Measurements from ENCODE around the gene TMEM120B.
"Not testable (repeated sequence)": the region's sequence is repeated elsewhere in the genome, so short reads cannot be mapped to it uniquely, and the experiment has no call there.

TMEM120B gene

DNA sequence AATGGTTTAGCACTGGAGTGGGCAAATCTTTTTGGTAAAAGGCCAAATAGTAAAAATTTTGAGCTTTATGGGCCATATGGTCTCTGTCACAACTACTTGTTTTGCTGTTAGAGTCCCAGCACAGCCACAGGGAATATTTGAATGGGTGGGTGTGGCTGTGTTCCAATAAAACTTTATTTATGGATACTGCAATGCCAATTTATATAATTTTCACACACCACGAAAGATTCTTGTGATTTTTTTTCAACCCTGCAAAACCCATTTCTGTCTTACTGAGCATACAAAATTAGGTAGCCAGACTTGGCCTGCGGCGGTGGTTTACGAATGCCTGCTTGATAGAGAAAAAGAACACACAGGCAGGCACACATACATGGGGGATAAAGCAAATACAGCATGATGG is 28.3 kb downstream of the TMEM120B start:
- in situ Hi-C loops (cut with MboI; ENCODE audit: low sequenced_read_pairs): no loop called here

DNA sequence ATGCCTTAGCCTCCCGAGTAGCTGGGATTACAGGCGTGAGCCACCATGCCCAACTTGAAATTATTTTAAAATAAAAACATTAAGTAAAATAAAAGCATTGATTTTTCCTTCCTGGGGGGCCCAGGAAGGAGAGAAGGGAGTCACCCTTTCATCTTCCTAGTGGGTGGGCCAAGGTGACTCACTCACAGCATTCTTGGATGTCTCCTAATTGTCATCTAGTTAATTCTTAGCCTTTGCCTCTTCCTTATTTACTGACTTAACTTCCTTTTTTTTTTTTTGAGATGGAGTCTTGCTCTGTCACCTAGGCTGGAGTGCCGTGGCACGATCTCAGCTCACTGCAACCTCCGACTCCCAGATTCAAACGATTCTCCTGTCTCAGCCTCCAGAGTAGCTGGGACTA is 29.2 kb downstream of the TMEM120B start:
- in situ Hi-C loops (cut with MboI; ENCODE audit: low sequenced_read_pairs): no loop called here

DNA sequence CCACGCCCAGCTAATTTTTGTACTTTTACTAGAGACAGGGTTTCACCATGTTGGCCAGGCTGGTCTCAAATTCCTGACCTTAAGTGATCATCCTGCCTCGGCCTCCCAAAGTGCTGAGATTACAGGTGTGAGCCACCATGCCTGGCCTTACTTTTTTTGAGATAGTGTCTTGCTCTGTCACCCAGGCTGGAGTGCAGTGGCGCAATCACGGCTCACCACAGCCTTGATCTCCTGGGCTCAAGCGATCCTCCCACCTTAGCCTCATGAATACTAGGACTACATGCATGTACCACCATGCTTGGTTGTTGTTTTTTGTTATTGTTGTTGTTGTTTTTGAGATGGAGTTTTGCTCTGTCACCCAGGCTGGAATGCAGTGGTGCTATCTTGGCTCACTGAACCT is 33.0 kb downstream of the TMEM120B start:
- in situ Hi-C loops (cut with MboI; ENCODE audit: low sequenced_read_pairs): not testable (repeated sequence)

DNA sequence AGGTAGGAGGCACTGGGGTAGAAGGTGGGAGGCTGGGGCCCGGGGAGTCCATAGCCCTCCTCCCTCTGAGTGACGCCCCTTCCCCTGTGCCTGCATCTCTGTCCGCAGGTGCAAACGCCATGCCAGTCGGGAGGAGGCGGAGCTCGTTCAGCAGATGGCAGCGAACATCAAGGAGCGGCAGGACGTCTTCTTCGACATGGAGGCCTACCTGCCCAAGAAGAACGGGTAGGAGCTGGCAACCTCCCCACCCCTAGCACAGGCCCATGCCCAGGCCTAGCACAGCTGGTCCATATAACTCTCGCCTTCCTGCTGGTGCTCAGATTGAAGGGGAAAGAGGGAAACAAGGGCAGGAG is 35.6 kb downstream of the TMEM120B start:
- in situ Hi-C loops (cut with MboI; ENCODE audit: low sequenced_read_pairs): no loop called here

DNA sequence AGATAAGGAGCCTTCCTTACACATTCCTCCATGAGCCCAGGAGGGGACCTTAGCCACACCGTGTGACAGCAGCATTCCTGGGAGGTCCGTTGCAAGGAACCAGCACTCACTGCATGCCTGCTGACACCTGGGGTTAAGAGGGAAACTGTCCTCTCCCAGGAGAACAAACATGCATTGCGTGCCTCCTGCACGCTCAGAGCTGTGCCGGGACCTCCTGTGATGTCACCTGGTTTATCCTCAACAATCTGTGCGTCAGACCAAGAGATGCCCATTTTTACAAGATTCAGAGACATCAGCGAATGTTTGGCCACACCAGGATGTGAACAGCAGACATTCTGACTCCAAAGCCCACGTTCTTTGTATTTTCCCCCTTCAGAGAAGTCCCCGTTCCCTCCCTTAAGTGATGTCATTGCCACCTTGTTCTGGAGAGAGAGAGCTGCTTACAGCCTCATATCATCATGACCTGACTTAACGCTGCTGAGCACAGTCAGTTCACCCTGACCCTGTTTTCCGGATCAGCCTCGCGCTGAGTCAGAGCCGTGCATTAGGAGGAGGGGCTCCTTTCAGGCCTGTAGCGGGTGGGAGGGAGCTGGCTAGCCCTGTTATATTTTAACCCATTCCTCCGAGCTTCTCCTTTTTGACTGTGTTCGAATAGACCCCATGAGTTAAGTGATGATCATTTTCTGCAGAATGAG is 36.2 kb downstream of the TMEM120B start:
- in situ Hi-C loops (cut with MboI; ENCODE audit: low sequenced_read_pairs): no loop called here

DNA sequence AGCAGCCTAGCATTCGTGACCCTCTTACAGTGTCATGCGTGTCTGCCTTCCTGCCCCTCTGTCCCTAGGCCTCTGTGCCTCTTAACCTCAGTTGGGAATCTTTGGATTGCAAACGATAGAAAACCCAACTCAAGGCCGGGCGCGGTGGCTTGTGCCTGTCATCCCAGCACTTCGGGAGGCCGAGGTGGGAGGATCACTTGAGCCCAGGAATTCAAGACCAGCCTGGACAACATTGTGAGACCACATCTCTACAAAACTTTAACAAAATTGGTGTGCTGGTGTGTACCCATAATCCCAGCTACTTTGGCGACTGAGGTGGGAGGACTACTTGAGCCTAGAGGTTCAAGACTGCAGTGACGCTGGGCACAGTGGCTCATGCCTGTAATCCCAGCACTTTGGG is 36.7 kb downstream of the TMEM120B start:
- in situ Hi-C loops (cut with MboI; ENCODE audit: low sequenced_read_pairs): no loop called here

DNA sequence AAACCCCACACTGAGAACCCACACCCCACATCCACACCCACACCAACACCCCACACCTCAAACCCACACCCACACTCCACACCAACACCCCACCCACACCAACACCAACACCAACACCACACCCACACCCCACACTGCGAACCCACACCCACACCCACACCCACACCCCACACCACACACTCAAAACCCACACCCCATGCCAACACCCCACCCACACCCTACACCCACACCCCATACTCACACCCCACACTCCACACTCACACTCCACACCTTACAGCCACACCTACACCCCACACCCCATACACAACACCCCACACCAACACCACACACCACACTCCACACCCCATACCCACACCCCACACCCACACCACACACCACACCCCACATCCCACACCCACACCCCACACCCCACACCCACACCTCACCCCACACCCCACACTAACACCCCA is 38.0 kb downstream of the TMEM120B start:
- in situ Hi-C loops (cut with MboI; ENCODE audit: low sequenced_read_pairs): no loop called here

DNA sequence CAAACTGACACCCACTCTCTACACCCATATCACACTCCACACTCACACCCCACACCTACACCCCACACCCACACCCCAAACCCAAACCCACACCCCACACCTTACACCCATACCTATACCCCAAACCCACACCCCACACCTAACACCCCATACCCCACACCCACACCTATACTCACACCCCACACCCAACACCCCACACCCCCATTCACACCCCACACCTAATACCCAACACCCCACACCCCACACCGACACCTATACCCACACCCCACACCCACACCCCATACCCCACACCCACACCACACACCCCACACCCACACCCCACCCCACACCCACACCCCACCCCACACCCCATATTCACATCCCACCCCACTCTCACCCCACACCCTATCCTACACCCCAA is 38.5 kb downstream of the TMEM120B start:
- in situ Hi-C loops (cut with MboI; ENCODE audit: low sequenced_read_pairs): no loop called here

DNA sequence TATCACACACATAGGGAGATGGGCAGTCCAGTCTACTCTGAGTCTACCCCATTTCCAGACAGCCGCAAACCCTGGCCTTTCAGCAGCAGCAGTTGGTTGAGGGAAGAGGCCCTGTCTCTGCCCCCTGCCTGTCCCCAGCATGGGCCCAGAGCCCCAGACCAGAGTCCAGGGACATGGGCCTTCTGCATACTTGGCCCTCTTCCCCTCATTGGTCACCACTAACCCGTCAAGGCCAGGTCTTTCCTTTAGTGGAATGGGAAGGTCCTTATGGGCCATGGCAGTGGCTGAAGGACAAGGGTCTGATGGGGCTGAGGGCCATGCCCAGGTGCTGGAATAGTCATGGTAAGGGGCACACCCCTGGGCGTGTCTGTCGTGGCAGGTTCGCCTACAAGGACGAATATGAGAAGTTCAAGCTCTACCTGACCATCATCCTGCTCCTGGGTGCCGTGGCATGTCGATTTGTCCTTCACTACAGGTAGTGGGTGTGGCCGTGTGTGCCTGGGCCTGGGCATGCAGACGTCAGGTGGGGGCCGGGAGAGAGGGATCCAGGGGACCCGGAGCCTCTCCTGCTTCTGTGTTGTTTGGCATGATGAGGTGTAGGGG is 39.3 kb downstream of the TMEM120B start:
- in situ Hi-C loops (cut with MboI; ENCODE audit: low sequenced_read_pairs): no loop called here

DNA sequence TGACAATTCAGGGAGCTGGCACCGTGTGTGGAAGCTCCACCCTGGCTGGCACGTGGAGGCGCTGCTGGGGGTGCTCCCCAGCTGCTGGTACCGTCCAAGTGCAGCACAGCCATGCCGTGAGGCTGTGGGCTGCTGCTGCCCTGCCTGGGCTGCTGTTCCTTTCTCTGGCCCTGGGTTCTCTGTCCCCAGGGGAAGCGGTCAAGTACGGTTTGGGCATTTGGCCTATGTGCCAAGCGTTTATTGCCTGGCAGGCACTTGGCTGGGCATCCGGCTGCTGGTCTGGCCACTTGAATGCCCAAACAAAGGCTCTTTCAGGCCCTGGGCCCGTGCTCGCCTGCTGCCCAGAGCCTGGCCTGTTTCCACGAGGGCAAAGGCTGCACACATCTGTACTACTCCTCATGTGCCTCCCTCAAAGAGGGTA is 41.3 kb downstream of the TMEM120B start:
- in situ Hi-C loops (cut with MboI; ENCODE audit: low sequenced_read_pairs): no loop called here

DNA sequence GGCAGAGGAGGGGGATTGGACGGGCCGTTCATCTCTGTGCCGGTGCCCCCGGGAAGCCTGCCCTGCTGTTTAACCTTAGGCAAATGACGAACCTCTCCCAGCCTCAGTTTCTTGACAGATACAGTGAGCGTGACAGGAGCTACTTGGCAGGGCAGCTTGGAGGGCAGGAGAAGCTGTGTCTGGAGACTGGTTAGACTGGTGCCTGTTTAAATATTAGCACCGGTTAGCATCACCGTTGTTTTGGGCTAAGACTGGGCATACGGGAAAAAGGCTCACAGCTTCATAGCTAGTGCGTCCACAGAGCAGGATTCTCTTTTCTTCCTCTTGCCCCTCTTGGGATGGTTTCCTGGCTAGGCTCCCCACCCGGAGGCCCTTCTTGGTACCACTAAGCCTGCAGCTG is 42.3 kb downstream of the TMEM120B start:
- in situ Hi-C loops (cut with MboI; ENCODE audit: low sequenced_read_pairs): no loop called here

DNA sequence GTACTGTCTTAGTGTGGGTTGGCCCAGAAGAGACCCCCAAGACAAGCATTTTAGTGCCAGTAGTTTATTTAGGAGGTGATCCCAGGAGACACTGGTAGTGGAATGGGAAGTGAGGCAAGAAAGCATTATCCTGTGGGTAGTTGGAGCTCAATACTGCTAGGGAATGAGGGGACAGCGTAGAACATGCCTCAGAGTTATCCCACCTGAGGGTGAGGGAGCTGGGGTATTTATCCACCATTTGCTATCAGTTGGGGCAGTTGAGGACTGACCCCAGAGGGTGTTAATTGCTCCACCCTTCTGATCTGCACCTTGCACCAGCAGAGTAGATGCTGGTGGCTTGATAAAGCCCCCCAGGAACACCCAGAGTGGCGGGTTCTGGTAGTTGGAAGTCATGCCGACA is 43.0 kb downstream of the TMEM120B start:
- in situ Hi-C loops (cut with MboI; ENCODE audit: low sequenced_read_pairs): no loop called here

DNA sequence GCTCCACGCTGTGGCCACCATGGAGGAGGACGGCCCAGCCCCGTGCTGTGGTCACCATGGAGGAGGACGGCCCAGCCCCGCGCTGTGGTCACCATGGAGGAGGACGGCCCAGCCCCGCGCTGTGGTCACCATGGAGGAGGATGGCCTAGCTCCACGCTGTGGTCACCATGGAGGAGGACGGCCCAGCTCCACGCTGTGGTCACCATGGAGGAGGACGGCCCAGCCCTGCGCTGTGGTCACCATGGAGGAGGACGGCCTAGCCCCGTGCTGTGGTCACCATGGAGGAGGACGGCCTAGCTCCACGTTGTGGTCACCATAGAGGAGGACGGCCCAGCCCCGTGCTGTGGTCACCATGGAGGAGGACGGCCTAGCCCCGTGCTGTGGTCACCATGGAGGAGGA is 46.0 kb downstream of the TMEM120B start:
- in situ Hi-C loops (cut with MboI; ENCODE audit: low sequenced_read_pairs): not testable (repeated sequence)

DNA sequence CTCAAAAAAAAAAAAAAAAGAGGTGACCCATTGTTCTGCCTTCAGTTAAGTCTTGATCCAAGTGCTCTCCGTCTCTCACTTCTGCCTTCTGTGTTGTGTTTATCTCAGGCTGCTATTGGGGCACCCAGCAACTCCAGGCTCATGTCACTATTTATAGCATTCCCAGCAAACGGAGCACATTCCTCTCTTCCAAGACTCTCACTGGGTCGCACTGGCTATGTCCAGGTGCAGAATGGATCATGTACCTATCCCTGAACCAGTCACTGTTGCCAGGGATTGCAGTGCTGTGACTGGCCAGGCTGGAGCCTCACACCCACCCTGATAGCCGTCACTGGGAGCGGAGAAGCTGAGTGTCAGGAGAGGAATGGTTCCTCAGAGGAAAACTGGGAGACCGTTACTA is 49.7 kb downstream of the TMEM120B start:
- in situ Hi-C loops (cut with MboI; ENCODE audit: low sequenced_read_pairs): no loop called here

DNA sequence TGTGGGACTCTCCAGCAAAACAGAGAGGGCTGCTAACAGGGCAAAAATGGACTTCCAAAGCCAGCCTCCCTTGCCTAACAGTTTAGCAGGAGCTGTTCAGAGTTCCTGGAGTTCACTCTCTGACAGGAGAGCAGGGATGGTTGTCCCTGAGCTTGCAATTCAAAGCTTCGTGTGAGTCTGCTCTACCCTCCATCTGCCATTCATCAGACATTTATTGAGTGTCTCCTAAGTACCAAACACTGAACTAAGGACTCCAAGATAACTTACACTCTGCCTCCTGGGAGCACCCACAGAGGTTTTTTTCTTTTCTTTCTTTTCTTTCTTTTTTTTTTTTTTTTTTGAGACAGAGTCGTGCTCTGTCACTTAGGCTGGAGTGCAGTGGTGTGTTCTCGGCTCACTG is 52.3 kb downstream of the TMEM120B start:
- in situ Hi-C loops (cut with MboI; ENCODE audit: low sequenced_read_pairs): loop anchor here (5.0 kb wide), 1 partner anchor 73 kb away; no protein-coding TSS in a partner anchor

DNA sequence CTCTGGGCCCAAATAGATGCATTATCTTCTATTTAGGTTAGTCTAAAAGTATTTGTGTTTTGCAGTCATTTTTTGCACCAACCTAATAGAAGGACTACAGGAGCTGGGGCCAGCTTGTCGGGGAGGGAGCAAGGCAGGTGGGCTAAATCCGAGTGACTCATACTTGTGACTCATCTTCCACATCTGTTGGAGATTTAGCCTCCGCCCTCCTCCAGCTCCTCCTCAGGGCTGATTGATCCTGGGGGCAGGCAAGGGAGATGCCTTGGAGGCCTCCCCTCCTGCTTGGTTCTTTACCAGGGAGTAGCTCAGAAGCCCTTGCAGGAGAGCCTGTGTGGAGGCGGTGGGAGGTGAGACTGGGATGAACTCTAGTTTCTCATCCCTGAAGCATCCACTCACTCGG is 53.0 kb downstream of the TMEM120B start:
- in situ Hi-C loops (cut with MboI; ENCODE audit: low sequenced_read_pairs): loop anchor here (5.0 kb wide), 1 partner anchor 73 kb away; no protein-coding TSS in a partner anchor

DNA sequence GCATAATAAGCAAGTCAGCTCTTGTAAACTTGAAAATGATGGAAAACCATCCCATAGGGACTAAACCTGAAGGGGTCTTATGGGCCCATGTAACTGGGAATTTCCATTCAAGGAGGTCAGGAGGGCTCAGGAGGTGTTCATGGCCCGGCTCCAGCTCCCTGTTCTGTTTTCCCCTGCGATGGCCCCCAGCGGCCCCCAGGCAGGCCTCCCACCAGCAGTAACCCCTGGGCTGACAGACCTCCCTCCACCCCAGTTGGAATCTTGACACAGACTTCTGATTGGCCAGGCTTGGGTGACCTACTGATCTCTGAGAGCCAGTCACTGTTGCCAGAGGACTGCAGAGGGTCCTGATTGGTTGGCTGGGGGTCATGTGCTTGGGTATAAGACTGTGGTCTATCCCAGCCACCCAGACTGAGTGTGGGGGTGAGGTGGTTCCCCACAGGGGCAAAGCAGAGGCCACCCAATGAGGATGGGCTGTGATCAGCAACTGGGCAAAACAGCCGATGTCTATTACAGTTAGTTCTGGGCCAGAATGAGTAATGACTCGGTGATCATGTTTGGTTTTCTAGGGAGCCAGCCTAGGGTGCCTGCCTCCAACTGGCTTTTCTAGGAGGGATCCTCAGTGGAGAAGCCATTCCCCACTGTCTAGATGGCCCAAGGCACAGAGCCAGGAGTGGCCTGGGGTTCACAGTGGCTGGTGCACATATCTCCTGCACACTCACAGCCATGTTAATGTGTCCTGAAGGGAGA is 53.9 kb downstream of the TMEM120B start:
- in situ Hi-C loops (cut with MboI; ENCODE audit: low sequenced_read_pairs): loop anchor here (5.0 kb wide), 1 partner anchor 74 kb away; no protein-coding TSS in a partner anchor

DNA sequence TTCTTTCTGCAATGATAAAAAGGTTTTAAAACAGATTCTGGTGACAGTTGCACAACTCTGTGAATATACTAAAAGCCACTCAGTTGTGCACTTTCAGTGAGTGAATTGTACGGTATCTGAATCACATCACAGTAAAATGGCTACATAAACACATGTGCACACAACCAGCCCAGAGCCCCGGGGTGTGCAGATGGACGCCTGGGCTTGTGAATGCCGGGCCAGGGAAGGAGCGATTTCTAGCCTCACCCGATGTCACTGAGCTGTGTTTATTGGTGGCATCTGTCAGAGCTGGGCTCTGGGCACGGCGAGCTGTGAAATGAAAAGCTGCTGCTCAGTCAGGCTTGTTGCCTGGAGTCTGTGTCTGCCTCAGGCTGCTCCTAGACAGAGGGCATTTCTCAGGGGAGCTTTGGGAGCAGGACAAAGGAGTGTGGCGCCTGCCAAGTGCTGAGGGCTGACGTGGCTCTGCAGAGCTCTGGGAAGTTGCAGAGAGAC is 55.0 kb downstream of the TMEM120B start:
- in situ Hi-C loops (cut with MboI; ENCODE audit: low sequenced_read_pairs): loop anchor here (5.0 kb wide), 1 partner anchor 75 kb away; no protein-coding TSS in a partner anchor

DNA sequence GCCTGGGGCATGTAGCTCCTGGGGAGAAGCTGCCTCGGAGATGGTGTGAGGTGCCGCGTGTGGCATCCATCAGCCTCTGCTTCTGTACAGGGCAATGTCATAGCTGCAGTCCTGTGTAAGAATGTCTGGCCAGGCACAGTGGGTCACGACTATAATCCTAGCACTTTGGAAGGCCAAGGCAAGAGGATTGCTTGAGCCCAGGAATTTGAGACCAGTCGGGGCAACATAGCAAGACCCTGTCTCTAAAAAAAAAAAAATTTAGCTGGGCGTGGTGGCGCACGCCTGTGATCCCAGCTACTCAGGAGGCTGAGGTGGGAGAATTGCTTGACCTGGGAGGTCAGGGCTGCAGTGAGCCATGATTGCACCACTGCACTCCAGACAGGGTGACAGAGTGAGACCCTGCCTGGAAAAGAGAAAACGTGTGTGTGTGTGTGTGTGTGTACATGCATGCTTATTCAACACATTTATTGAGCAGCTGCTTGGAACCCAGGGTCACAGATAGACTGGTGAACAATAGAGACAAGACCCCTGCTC is 56.8 kb downstream of the TMEM120B start:
- in situ Hi-C loops (cut with MboI; ENCODE audit: low sequenced_read_pairs): loop anchor here (5.0 kb wide), 1 partner anchor 77 kb away; no protein-coding TSS in a partner anchor

DNA sequence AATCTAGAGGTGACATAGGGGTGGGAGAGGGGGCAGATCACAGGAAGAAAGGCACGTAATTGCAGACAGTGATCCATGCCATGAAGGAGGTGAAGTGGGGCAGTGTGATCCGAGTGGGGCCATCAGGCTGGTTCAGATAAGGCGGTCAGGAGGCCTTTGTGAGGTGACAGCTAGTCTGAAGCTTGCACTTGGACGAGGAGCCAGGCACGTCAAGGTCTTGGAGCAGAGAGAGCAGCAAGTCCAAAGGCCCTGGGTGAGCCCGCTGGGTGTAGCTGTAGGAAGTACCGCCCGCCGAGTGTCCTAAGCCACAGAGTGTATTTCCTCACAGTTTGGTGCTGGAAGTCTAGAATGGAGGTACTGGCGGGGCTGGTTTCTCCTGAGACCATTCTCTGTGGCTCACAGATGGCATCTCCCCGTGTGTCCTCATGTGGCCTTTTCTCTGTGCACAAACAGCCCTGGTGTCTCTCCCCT is 57.3 kb downstream of the TMEM120B start:
- in situ Hi-C loops (cut with MboI; ENCODE audit: low sequenced_read_pairs): loop anchor here (5.0 kb wide), 1 partner anchor 78 kb away; no protein-coding TSS in a partner anchor

DNA sequence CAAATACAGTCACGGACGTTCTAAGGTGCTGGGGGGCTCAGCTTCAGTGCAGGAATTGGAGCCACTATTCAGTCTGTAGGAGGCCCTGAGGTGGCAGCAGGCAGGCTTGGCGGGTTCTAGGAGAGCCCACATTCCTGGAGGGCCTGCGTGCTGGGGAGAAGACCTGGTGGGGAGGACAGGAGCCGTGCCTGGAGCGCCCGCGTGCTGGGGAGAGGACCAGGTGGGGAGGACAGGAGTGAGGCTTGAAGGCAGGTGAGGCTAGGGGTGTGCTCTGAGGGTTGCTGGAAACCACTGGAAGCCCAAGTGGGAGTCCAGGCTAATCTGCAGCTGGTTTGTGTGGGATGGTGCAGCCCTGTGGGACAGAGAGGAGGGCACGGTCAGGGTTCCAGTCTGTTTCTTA is 57.8 kb downstream of the TMEM120B start:
- in situ Hi-C loops (cut with MboI; ENCODE audit: low sequenced_read_pairs): no loop called here

Data from HL-60/S4 treated with retinoic acid at 250 ng/mL for 4 days and 3 days (cell line).